ENCODE data around the gene SS18L1. TPM values are rescaled to one million over a fixed set of nuclear protein-coding genes. Genes with fewer than 3 reads are reported as not detected.

Gene SS18L1
- total RNA-seq, 1 donor from 2014 or later = 16.3 TPM

DNA sequence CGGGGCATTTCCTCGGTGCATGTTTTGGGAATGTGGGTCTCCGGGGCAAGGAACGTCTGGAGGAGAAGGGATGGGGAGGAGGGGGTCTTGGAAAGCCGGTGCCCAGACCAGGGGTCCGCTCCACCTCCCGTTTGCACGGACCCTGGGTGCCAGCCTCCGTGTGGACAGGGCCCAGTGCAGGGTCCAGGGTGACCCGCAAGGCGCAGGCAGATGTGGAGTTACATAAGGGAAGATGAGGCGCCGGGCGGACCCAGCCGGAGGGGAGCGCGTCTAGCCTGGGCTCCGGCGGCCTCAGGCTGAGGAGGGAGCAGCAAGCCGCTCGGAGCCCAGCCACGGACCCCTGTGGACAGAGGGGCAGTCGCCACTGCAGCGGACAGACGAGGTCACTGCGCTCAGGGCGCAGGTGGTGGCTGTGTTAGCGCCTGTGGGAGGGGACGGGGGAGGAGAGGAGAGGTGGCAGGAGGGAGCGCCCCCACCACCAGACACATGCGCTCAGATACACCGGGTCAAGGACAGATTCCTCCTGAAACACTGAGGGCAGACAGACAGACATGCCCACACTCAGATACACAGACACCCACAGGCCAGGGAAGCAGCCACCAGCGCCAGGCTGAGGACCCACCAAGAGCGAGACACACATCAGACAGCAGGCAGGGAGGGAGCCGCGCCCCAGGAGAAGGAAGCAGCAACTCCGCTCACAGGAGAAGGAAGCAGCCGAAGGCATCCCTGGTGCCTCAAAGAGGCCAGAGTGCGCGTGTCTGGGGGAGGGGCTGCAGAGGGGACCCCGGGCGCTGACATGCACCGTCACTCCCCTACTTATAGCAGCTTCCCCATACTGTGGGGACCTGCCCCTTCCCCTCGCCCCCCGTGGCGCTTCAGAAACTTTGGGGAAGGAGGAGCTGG, 77.3 kb downstream of the SS18L1 start:
- Histone ChIP-seq H3K4me2 (ENCODE audit: low read length) (peak overlapping the region; percentile 50), H3K9me3 (ENCODE audit: insufficient read depth, low read depth, low read length) (no peaks in the 10 kb centered on the region), H2AFZ (ENCODE audit: low read depth, low read length) (no peak overlapping the region), H3K4me1 (ENCODE audit: insufficient read depth, low read length) (no peaks in the 10 kb centered on the region), H3K27ac (ENCODE audit: low read depth, low read length) (no peak overlapping the region), H3K9ac (ENCODE audit: low read length) (no peak overlapping the region), H3K4me3 (ENCODE audit: insufficient read depth, low read depth, low read length) (no peak overlapping the region), H3K79me2 (ENCODE audit: insufficient read depth, low read length) (no peaks in the 10 kb centered on the region), H3K27me3 (ENCODE audit: insufficient read depth, low read length) (peaks cover 43% of the 10 kb centered on the region), H3K36me3 (ENCODE audit: insufficient read depth, low read length) (no peaks in the 10 kb centered on the region), H4K20me1 (ENCODE audit: insufficient read depth, low read length) (peaks cover 6% of the 10 kb centered on the region)
- H3K9me3 Mint-ChIP-seq (ENCODE audit: unreplicated experiment) = peaks cover 2% of the 10 kb centered on the region
- no peak overlapping the region for H3K27ac Mint-ChIP-seq (ENCODE audit: unreplicated experiment)
- TF ChIP-seq, protein P1, sequence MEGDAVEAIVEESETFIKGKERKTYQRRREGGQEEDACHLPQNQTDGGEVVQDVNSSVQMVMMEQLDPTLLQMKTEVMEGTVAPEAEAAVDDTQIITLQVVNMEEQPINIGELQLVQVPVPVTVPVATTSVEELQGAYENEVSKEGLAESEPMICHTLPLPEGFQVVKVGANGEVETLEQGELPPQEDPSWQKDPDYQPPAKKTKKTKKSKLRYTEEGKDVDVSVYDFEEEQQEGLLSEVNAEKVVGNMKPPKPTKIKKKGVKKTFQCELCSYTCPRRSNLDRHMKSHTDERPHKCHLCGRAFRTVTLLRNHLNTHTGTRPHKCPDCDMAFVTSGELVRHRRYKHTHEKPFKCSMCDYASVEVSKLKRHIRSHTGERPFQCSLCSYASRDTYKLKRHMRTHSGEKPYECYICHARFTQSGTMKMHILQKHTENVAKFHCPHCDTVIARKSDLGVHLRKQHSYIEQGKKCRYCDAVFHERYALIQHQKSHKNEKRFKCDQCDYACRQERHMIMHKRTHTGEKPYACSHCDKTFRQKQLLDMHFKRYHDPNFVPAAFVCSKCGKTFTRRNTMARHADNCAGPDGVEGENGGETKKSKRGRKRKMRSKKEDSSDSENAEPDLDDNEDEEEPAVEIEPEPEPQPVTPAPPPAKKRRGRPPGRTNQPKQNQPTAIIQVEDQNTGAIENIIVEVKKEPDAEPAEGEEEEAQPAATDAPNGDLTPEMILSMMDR (IDR thresholded peaks at IDR 0.05; ENCODE audit: insufficient read depth, low read depth, low read length) = no peak
- TF ChIP-seq EZH2 (IDR thresholded peaks at IDR 0.05; ENCODE audit: insufficient read depth, low read length) = peak; percentile 70
- no peaks in the 10 kb centered on the region for H3K36me3 Mint-ChIP-seq (ENCODE audit: low read depth, unreplicated experiment)
- H3K27me3 Mint-ChIP-seq (ENCODE audit: low read depth, unreplicated experiment) = peaks cover 67% of the 10 kb centered on the region
- no peak for DNase-seq (ENCODE audit: low read depth)
- H3K4me3 Mint-ChIP-seq (ENCODE audit: unreplicated experiment) = peak overlapping the region; percentile 54
- H3K4me1 Mint-ChIP-seq (ENCODE audit: low read depth, unreplicated experiment) = peaks cover 2% of the 10 kb centered on the region
- FAIRE-seq = no peak

GRCh38 chr20:62222266-62222850, 78.8 kb downstream of the SS18L1 start:
- H3K79me2 ChIP-seq (ENCODE audit: insufficient read depth, low read length) = no peaks in the 10 kb centered on the region
- Mint-ChIP-seq H3K4me3 (ENCODE audit: unreplicated experiment) (no peak overlapping the region), H3K36me3 (ENCODE audit: low read depth, unreplicated experiment) (no peaks in the 10 kb centered on the region), H3K4me1 (ENCODE audit: low read depth, unreplicated experiment) (peaks cover 2% of the 10 kb centered on the region), H3K9me3 (ENCODE audit: unreplicated experiment) (peaks cover 2% of the 10 kb centered on the region), H3K27me3 (ENCODE audit: low read depth, unreplicated experiment) (peaks cover 70% of the 10 kb centered on the region), H3K27ac (ENCODE audit: unreplicated experiment) (no peak overlapping the region)
- no peaks in the 10 kb centered on the region for H3K4me1 ChIP-seq (ENCODE audit: insufficient read depth, low read length)
- no peaks in the 10 kb centered on the region for H3K9me3 ChIP-seq (ENCODE audit: insufficient read depth, low read depth, low read length)
- no peaks in the 10 kb centered on the region for H3K36me3 ChIP-seq (ENCODE audit: insufficient read depth, low read length)
- no peak overlapping the region for H3K4me2 ChIP-seq (ENCODE audit: low read length)
- peaks cover 39% of the 10 kb centered on the region for H3K27me3 ChIP-seq (ENCODE audit: insufficient read depth, low read length)
- TF ChIP-seq, protein P1 (IDR thresholded peaks at IDR 0.05; ENCODE audit: insufficient read depth, low read depth, low read length) = no peak
- TF ChIP-seq EZH2 (IDR thresholded peaks at IDR 0.05; ENCODE audit: insufficient read depth, low read length) = no peak
- H3K4me3 ChIP-seq (ENCODE audit: insufficient read depth, low read depth, low read length) = no peak overlapping the region
- no peak overlapping the region for H2AFZ ChIP-seq (ENCODE audit: low read depth, low read length)
- DNase-seq (ENCODE audit: low read depth) (no peak), FAIRE-seq (no peak)
- H3K9ac ChIP-seq (ENCODE audit: low read length) = no peak overlapping the region
- H3K27ac ChIP-seq (ENCODE audit: low read depth, low read length) = no peak overlapping the region
- peaks cover 6% of the 10 kb centered on the region for H4K20me1 ChIP-seq (ENCODE audit: insufficient read depth, low read length)

Data from astrocyte (in vitro differentiated cells and primary cell).